ENCODE results near the gene ANKFN1.

The ANKFN1 gene

DNA sequence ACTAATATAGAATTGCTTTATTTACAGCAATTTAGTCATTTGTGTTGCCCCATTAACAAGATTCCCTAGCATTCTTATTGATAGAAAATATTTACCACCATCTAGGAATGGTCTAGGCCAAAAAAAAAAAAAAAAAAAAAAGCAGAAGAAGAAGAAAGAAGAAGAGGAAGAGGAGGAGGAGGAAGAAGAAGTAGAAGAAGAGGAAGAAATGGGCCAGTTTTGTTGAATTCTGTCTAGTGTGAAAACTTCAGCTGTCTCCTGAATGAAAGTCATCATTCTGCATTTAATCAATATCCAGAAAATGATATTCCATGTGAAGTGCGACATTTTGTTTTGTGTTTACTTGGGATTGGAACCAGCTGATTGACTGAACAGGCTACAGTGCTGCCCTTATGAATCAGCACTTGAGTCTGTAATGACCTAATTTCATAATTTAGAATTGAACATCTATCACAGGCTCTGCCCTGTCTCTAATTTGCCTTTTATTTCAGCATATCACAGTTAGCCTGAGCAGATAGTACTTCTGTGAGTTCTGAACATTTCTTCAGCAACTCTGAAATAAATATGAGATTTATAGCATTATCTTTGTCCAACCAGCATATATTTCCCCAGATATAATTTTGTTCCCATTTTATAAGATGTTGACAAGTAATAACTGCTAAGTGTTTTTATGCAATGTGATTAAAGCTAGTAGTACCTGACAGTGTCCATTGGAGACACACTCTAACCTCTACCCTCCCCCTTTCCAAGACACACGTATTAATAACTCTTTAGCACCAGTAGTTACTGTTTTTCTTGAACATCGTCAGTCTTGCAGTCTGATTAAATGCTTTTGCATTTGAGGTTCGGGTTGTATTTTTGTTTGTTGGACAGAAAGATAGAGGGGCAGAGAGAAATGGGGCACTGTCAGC, 5.9 kb downstream of the ANKFN1 start:
- no peak overlapping the region for H3K4me3 ChIP-seq (ENCODE audit: low read depth, low read length)
- no peak for TF ChIP-seq CTCF (IDR thresholded peaks at IDR 0.05; ENCODE audit: low read depth, low read length)

GRCh38 chr17:56159826-56160380, 6.6 kb downstream of the ANKFN1 start:
- TF ChIP-seq CTCF (IDR thresholded peaks at IDR 0.05; ENCODE audit: low read depth, low read length), result no peak
- no peak overlapping the region for H3K4me3 ChIP-seq (ENCODE audit: low read depth, low read length)

GRCh38 chr17:56160422-56160821, 7.1 kb downstream of the ANKFN1 start:
- no peak for TF ChIP-seq CTCF (IDR thresholded peaks at IDR 0.05; ENCODE audit: low read depth, low read length)
- H3K4me3 ChIP-seq (ENCODE audit: low read depth, low read length), result no peak overlapping the region

- no peak for TF ChIP-seq CTCF (IDR thresholded peaks at IDR 0.05; ENCODE audit: low read depth, low read length)
These were observed 11.9 kb downstream of the ANKFN1 start for GRCh38 chr17:56165072-56165641.

DNA sequence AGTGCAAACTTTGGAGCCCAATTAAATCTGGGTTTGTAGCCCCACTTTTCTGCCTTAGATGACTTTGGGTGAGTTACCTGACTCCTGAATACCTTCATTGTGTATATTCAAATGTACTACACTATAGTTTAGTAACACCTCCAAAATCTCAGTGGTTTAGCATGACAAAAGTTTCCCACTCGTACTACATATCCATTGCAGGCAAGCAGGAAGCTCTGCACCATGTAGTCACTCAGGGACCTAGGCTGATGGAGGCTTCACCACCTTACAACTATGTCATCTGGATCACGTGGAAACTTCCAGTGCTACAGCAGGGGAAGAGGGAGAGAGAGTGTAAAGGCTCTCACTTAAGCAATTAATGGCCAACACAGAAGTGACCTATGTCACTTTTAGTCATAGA, 14.2 kb downstream of the ANKFN1 start:
- H3K4me3 ChIP-seq (ENCODE audit: low read depth, low read length), result no peak overlapping the region
- TF ChIP-seq CTCF (IDR thresholded peaks at IDR 0.05; ENCODE audit: low read depth, low read length), result no peak

More at GRCh38 chr17:56165072-56165641, 11.9 kb downstream of the ANKFN1 start:
- no peak overlapping the region for H3K4me3 ChIP-seq (ENCODE audit: low read depth, low read length)

DNA sequence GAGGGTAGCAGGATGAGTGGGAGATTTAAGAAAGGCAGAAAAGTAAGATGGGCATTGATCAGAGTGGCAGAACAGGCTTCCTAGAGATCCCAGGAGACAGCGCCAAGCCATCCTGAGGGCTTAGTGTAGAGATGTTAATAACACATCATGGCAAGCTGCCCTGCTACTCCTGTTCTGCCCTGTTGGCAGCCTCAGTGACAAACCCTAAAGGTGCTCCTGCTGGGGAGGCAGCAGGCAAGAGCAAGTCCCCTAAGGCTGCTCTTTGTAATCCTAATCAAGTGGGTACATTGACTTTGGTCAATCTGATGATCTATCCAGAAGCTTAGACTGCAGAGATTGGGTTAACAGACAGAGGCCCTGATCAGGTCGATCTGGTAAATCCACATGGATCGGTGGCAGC, 16.3 kb downstream of the ANKFN1 start:
- H3K4me3 ChIP-seq (ENCODE audit: low read depth, low read length), result no peak overlapping the region
- TF ChIP-seq CTCF (IDR thresholded peaks at IDR 0.05; ENCODE audit: low read depth, low read length), result no peak

Measured in WI38 (cell line).